Left kidney (tissue), 2 donors: Measurements from ENCODE around the gene FLT4. TPM values are rescaled to one million over a fixed set of nuclear protein-coding genes. Genes with fewer than 3 reads are reported as not detected.

Experiments
- DNase-seq: peaks from one replicate; pipeline ENCODE4 v3.0.0-alpha.2; 2013
- polyA plus RNA-seq: library from polyadenylated mRNA; unstranded; fragments of 120-200 nt; gene quantifications from one replicate; pipeline ENCODE4 v1.2.1, GENCODE V29; 2013; ENCODE audit not compliant: insufficient read length

Gene FLT4
- polyA plus RNA-seq, 1 donor: 23.6 TPM

- DNase-seq: no peak
Observed at GRCh38 chr5:180627386-180628120, 21.8 kb downstream of the FLT4 start.

GRCh38 chr5:180626661-180627385 is 22.6 kb downstream of the FLT4 start:
- no peak for DNase-seq

- DNase-seq: no peak
Observed at GRCh38 chr5:180625791-180626660, 23.4 kb downstream of the FLT4 start.

GRCh38 chr5:180625125-180625790 is 24.1 kb downstream of the FLT4 start:
- DNase-seq: no peak

- no peak for DNase-seq
Observed at GRCh38 chr5:180624587-180624986, 24.8 kb downstream of the FLT4 start.

GRCh38 chr5:180623844-180624243 is 25.6 kb downstream of the FLT4 start:
- no peak for DNase-seq

- no peak for DNase-seq
Observed at GRCh38 chr5:180623411-180623834, 26.0 kb downstream of the FLT4 start.

- DNase-seq: no peak
Observed at GRCh38 chr5:180622910-180623309, 26.5 kb downstream of the FLT4 start.

GRCh38 chr5:180621311-180621710 is 28.1 kb downstream of the FLT4 start:
- no peak for DNase-seq

- no peak for DNase-seq
Observed at GRCh38 chr5:180620014-180620413, 29.4 kb downstream of the FLT4 start.

GRCh38 chr5:180619563-180619915 is 29.9 kb downstream of the FLT4 start:
- DNase-seq: no peak

- DNase-seq: no peak
Observed at GRCh38 chr5:180618829-180619562, 30.4 kb downstream of the FLT4 start.

- DNase-seq: no peak
Observed at GRCh38 chr5:180618487-180618828, 30.9 kb downstream of the FLT4 start.

GRCh38 chr5:180613814-180614188 is 35.6 kb downstream of the FLT4 start:
- no peak for DNase-seq

GRCh38 chr5:180613188-180613813 is 36.1 kb downstream of the FLT4 start:
- DNase-seq: peak; percentile 55

GRCh38 chr5:180612683-180613082 is 36.7 kb downstream of the FLT4 start:
- no peak for DNase-seq

GRCh38 chr5:180611140-180611850 is 38.1 kb downstream of the FLT4 start:
- no peak for DNase-seq

GRCh38 chr5:180609817-180610550 is 39.4 kb downstream of the FLT4 start:
- DNase-seq: no peak

GRCh38 chr5:180609386-180609785 is 40.0 kb downstream of the FLT4 start:
- no peak for DNase-seq
